Ovary (tissue), 9 donors: ENCODE data around the gene CCDC91. TPM values are rescaled to one million over a fixed set of nuclear protein-coding genes. Genes with fewer than 3 reads are reported as not detected.

Experiments used
- DNase-seq, 5 donors: peaks; one replicate each; pipeline ENCODE4 v3.0.0-alpha.2; 2019 to 2020
- H3K27ac ChIP-seq, 2 donors: fragments of 200-600 bp; one replicate each; pipeline versions ENCODE4 v1.5.1 to v1.8.0; 2019 to 2022
- H3K27me3 ChIP-seq: fragments of 200-600 bp; one replicate; pipeline ENCODE4 v1.8.0; 2022
- H3K36me3 ChIP-seq: fragments of 200-600 bp; sonication (generic); one replicate; pipeline ENCODE4 v1.5.1; 2019
- H3K4me1 ChIP-seq: one replicate; pipeline ENCODE4 v1.8.1; 2013; ENCODE audit warnings: mild to moderate bottlenecking, moderate library complexity; ENCODE audit not compliant: insufficient read depth
- H3K4me3 ChIP-seq: fragments of 200-600 bp; sonication (generic); one replicate; pipeline ENCODE4 v1.5.1; 2017
- H3K9me3 ChIP-seq, 2 donors: fragments of 200-600 bp in 1 of 2; sonication (generic) in 1 of 2; one replicate each; pipeline versions ENCODE4 v1.5.1 to v1.8.1; 2013 to 2019; ENCODE audit warnings: mild to moderate bottlenecking in 1 of 2, moderate library complexity in 1 of 2
- CTCF ChIP-seq, 3 donors: fragments of 450-650 bp in 2 of 3; fragments of 200-600 bp in 1 of 3; IDR thresholded peaks; one replicate each; pipeline versions ENCODE4 v1.5.1 to v1.8.0; 2016 to 2022; ENCODE audit warnings: antibody characterized with exemption in 3 of 3, mild to moderate bottlenecking in 1 of 3
- EP300 ChIP-seq: sonication (generic); formaldehyde crosslinking; IDR thresholded peaks from one replicate; pipeline ENCODE4 v1.6.1; 2017; ENCODE audit warnings: antibody characterized with exemption
- POLR2A ChIP-seq: fragments of 450-650 bp; IDR thresholded peaks from one replicate; pipeline ENCODE4 v1.6.1; 2017; ENCODE audit warnings: antibody characterized with exemption, mild to moderate bottlenecking, moderate library complexity
- WGBS, 3 donors: extraction: QIAGEN DNeasy Blood & Tissue Kit in 1 of 3; methylation state at CpG; one replicate each; pipeline versions ENCODE4 v1.1.5 to v1.1.7; 2013 to 2017; 5-methylcytosine and 5-hydroxymethylcytosine counted together
- intact Hi-C, 4 donors: fragments of 100-400 bp; cut with DNase I; formaldehyde crosslinking; loops; one replicate each; pipeline versions ENCODE4 v1.11.0 to v1.15.1; 2022 to 2023
- polyA plus RNA-seq, 2 donors: library from polyadenylated mRNA; stranded (reverse); fragments of 200-250 nt in 1 of 2; fragments of 350-450 nt in 1 of 2; fragmentation: Illumina TruSeq in 1 of 2; extraction: RNeasy Lipid Tissue Mini Kit (QIAGEN cat#74804) in 1 of 2; gene quantifications; one replicate each; pipeline ENCODE4 v1.2.3, GENCODE V29; 2013 to 2014
- total RNA-seq, 7 donors: library from RNA; depleted of rRNA in 2 of 7; stranded (reverse); fragments of >200 nt in 2 of 7; fragmentation: NEBNext Ultra II Directional in 3 of 7; extraction: Animal tissue kit (Norgen Biotek cat#: 25700) in 3 of 7; gene quantifications; one replicate each; pipeline versions ENCODE4 v1.1.0 to v1.2.4, GENCODE V29; 2016 to 2023
- donor health status: DM: no; HTN: no; CAD: no; lungs with moderate emphysema.
- donor health status: DM: no; HTN: no; CAD: no.
- donor health status: Bipolar disorder and iron deficiency.
- donor health status: DM: yes; HTN: yes; CAD: no.
- donor health status: DM: no; HTN: no; CAD: no.
- donor health status: DM: yes; HTN: yes; CAD: no.

CCDC91 gene
- total and polyA plus RNA-seq, 9 donors = 15.8 to 45.7 (median 36.2) TPM

- Histone ChIP-seq H3K4me3 (no peak overlapping the region), H3K27me3 (no peaks in the 10 kb centered on the region), H3K36me3 (no peaks in the 10 kb centered on the region), H3K27ac (no peak overlapping the region), H3K9me3 (no peaks in the 10 kb centered on the region), H3K4me1 (no peaks in the 10 kb centered on the region)
- WGBS, 3 donors = 88 to 94% (median 89%) methylated on average over 9 of the region's 9 CpGs
- no peak for TF ChIP-seq POLR2A
- no peak for TF ChIP-seq CTCF (IDR thresholded peaks at IDR 0.05)
- DNase-seq = no peak
- intact Hi-C loops = no loop called here
Measured at GRCh38 chr12:28242496-28243309, 52.4 kb downstream of the CCDC91 start.

GRCh38 chr12:28243310-28243633, 53.0 kb downstream of the CCDC91 start:
- DNase-seq = no peak
- intact Hi-C loops = no loop called here
- Histone ChIP-seq H3K9me3 (no peaks in the 10 kb centered on the region), H3K4me3 (no peak overlapping the region), H3K27ac (no peak overlapping the region), H3K4me1 (no peaks in the 10 kb centered on the region), H3K36me3 (no peaks in the 10 kb centered on the region), H3K27me3 (no peaks in the 10 kb centered on the region)
- WGBS, 3 donors = 88 to 89% (median 88%) methylated on average over 2 of the region's 2 CpGs
- TF ChIP-seq EP300 (no peak), CTCF (IDR thresholded peaks at IDR 0.05) (no peak), POLR2A (no peak)

DNA sequence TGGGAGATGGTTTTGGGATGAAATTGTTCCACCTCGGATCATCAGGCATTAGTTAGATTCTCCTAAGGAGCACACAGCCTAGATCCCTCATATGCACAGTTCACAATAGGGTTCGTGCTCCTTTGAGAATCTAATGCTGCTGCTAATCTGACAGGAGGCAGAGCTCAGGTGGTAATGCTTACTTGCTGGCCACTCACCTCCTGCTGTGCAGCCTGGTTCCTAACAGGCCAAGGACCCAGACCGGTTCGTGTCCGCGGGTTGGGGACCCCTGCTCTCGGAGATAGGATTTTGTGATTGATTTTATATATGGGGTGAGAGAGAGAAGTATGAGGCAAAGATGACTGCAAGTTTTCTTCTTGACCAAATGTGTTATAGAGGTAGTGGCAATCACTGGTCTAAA, 57.5 kb downstream of the CCDC91 start:
- Histone ChIP-seq H3K4me3 (no peak overlapping the region), H3K9me3 (no peaks in the 10 kb centered on the region), H3K36me3 (no peaks in the 10 kb centered on the region), H3K27me3 (no peaks in the 10 kb centered on the region), H3K27ac (no peak overlapping the region), H3K4me1 (peaks cover 6% of the 10 kb centered on the region)
- DNase-seq = no peak
- TF ChIP-seq CTCF (IDR thresholded peaks at IDR 0.05) = no peak
- no peak for TF ChIP-seq EP300
- no peak for TF ChIP-seq POLR2A
- 82 to 89% (median 84%) methylated on average over 7 of the region's 7 CpGs for WGBS, 3 donors
- intact Hi-C loops = no loop called here

DNA sequence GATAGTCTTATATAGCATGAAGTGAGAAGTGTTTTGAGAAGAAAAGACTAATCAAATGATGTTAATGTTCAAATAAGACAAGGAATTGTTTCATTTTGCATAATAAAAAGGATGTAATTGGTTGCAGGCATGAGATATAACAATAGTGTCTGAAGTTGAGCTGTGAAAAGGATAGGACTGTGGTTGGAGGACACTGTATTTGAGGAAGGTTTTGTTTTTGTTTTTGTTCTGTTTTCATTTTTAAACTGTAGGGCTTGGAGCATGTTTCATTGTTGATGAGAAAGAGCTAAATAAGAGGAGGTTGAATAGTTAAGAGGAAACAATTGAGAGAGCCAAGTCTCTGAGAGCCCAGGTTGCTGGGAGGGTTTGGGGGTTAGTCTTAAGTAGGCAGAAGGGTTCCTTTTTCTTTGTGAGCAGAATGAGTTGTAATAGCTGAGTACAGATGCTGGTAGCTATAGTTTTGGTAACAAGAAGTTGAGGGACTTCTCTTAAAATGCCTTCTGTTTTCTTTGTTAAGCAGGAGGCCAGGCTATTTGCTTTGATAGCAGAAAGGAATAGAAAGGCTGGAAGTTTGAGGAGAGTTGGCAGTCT, 58.4 kb downstream of the CCDC91 start:
- intact Hi-C loops = no loop called here
- no peak for TF ChIP-seq CTCF (IDR thresholded peaks at IDR 0.05)
- TF ChIP-seq POLR2A = no peak
- no peak for TF ChIP-seq EP300
- Histone ChIP-seq H3K9me3 (no peaks in the 10 kb centered on the region), H3K4me3 (no peak overlapping the region), H3K4me1 (peaks cover 6% of the 10 kb centered on the region), H3K27me3 (no peaks in the 10 kb centered on the region), H3K36me3 (no peaks in the 10 kb centered on the region), H3K27ac (no peak overlapping the region)
- DNase-seq = no peak
